IPS-20b (cell line): ENCODE data around the gene RANGAP1.

ENCODE experiments used
- H3K27ac ChIP-seq: one replicate; pipeline ENCODE4 v1.5.1; 2013; ENCODE audit warnings: low read length
- H3K27me3 ChIP-seq: 2 replicates; pipeline ENCODE4 v1.6.1; 2013; ENCODE audit warnings: mild to moderate bottlenecking, low read length, inconsistent platforms; ENCODE audit not compliant: insufficient read depth
- H3K36me3 ChIP-seq: 2 replicates; pipeline ENCODE4 v1.6.1; 2013; ENCODE audit warnings: low read depth, mild to moderate bottlenecking, inconsistent platforms, low read length, moderate library complexity; ENCODE audit not compliant: insufficient read depth
- H3K4me1 ChIP-seq: 2 replicates; pipeline ENCODE4 v1.6.1; 2013; ENCODE audit warnings: mild to moderate bottlenecking, control low read depth, inconsistent platforms, low read length, moderate library complexity; ENCODE audit not compliant: insufficient read depth
- H3K4me3 ChIP-seq: 2 replicates; pipeline ENCODE4 v1.5.1; 2013; ENCODE audit warnings: mild to moderate bottlenecking, low read length, inconsistent platforms
- H3K9ac ChIP-seq: 2 replicates; pipeline ENCODE4 v1.6.1; 2013; ENCODE audit warnings: low read depth, mild to moderate bottlenecking, inconsistent platforms, low read length, moderate library complexity
- H3K9me3 ChIP-seq: 2 replicates; pipeline ENCODE4 v1.6.1; 2013; ENCODE audit warnings: mild to moderate bottlenecking, low read depth, low read length, inconsistent platforms; ENCODE audit not compliant: insufficient read depth

The RANGAP1 gene

GRCh38 chr22:41239443-41240128 lies 46.4 kb downstream of the RANGAP1 start:
- H3K9me3 ChIP-seq: no peaks in the 10 kb centered on the region
- no peak overlapping the region for H3K4me3 ChIP-seq
- H3K36me3 ChIP-seq: no peaks in the 10 kb centered on the region
- H3K27me3 ChIP-seq: no peaks in the 10 kb centered on the region
- no peak overlapping the region for H3K27ac ChIP-seq
- H3K9ac ChIP-seq: no peak overlapping the region
- H3K4me1 ChIP-seq: no peaks in the 10 kb centered on the region

DNA sequence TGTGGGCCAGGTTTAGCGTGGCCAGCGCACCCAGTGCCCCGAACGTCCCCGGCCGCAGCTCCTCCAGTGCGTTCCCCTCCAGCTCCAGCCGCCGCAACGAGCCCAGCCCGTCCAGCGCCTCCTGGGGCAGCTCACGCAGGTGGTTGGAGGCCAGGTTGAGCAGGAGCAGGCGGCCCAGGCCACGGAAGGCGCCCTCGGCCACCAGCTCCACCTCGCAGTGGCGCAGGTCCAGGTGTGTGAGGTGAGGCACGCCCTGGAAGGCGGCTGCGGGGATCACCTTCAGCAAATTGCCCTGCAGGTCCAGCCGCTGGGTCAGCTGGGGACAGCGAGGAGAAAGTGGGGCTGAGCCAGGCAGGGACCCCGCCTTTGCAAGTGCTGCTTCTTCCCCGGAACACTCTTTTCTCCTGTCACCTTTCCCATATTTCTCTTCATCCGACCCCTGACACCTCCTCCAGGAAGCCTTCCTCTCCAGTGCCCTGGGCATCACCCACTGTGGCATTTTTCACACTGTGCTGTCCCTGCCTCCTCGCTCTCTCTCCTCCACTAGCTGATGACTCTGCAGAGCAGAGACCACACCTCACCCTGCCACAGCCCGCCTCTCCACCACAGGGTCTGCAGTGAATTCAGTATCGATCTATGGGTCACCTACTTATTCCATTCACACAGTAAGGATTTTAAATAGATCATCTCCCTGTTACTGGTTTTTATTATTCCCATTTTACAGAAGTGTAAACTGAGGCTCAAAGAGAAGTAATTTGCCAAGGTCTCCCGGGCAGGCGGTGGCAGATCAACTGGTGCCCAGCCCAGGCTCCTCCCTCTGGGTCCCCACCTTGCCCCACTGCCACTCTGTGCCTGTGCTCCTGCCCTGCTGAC lies 47.2 kb downstream of the RANGAP1 start:
- Histone ChIP-seq H3K36me3 (no peaks in the 10 kb centered on the region), H3K9me3 (no peaks in the 10 kb centered on the region), H3K9ac (no peak overlapping the region; the same call in 1 of the 2 replicates), H3K4me3 (no peak overlapping the region), H3K27me3 (no peaks in the 10 kb centered on the region), H3K27ac (no peak overlapping the region), H3K4me1 (no peaks in the 10 kb centered on the region)

GRCh38 chr22:41237707-41238569 lies 48.0 kb downstream of the RANGAP1 start:
- peak overlapping the region; percentile 54; the same call in 1 of the 2 replicates for H3K4me3 ChIP-seq
- H3K9ac ChIP-seq: peak overlapping the region; percentile 27; the same call in 1 of the 2 replicates

DNA sequence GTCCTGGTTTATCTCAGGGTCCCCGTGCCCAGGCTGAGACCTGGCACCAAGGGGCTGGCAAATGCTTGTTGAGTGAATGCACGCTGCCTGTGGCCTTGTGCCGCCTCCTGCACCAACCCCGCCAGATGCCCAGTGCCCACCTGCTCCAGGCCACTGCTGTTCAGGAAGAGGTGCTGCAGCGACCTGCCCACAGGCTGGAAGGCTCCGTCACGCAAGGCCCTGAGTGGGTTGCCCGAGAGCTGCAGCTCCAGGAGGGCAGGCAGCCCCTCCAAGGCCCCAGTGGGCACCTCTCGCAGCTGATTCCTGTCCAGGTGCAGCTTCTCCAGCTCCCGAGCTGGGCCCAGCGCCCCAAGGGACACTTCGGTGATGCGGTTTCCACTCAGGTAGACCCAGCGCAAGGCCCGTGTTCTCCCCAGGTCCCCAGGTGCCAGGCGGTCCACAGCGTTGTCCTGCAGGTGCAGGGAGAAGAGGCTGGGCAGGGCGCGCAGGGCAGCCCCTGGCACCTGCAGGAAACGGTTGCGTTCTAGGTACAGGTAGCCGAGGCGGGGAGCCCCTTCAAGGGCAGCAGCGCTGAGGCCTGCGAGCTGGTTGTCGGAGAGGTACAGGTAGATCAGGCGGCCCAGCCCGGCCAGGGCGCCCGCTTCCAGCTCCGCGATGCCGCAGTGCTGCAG lies 48.8 kb downstream of the RANGAP1 start:
- Histone ChIP-seq H3K36me3 (no peaks in the 10 kb centered on the region), H3K27me3 (no peaks in the 10 kb centered on the region), H3K27ac (no peak overlapping the region), H3K9me3 (no peaks in the 10 kb centered on the region), H3K4me3 (peak overlapping the region; percentile 54; the same call in 1 of the 2 replicates), H3K4me1 (no peaks in the 10 kb centered on the region), H3K9ac (no peak overlapping the region)

More at GRCh38 chr22:41237707-41238569, 48.0 kb downstream of the RANGAP1 start:
- H3K27ac ChIP-seq: no peak overlapping the region
- H3K9me3 ChIP-seq: no peaks in the 10 kb centered on the region
- H3K27me3 ChIP-seq: no peaks in the 10 kb centered on the region
- H3K4me1 ChIP-seq: no peaks in the 10 kb centered on the region
- H3K36me3 ChIP-seq: no peaks in the 10 kb centered on the region

GRCh38 chr22:41234815-41235695 lies 50.9 kb downstream of the RANGAP1 start:
- Histone ChIP-seq H3K4me3 (no peak overlapping the region), H3K27ac (no peak overlapping the region), H3K27me3 (no peaks in the 10 kb centered on the region), H3K36me3 (peaks cover 7% of the 10 kb centered on the region), H3K9ac (no peak overlapping the region), H3K4me1 (no peaks in the 10 kb centered on the region), H3K9me3 (no peaks in the 10 kb centered on the region)

GRCh38 chr22:41231369-41231768 lies 54.6 kb downstream of the RANGAP1 start:
- no peak overlapping the region for H3K27ac ChIP-seq
- H3K9ac ChIP-seq: no peak overlapping the region
- H3K27me3 ChIP-seq: no peaks in the 10 kb centered on the region
- H3K36me3 ChIP-seq: peaks cover 31% of the 10 kb centered on the region
- no peak overlapping the region for H3K4me3 ChIP-seq
- no peaks in the 10 kb centered on the region for H3K9me3 ChIP-seq
- no peaks in the 10 kb centered on the region for H3K4me1 ChIP-seq

DNA sequence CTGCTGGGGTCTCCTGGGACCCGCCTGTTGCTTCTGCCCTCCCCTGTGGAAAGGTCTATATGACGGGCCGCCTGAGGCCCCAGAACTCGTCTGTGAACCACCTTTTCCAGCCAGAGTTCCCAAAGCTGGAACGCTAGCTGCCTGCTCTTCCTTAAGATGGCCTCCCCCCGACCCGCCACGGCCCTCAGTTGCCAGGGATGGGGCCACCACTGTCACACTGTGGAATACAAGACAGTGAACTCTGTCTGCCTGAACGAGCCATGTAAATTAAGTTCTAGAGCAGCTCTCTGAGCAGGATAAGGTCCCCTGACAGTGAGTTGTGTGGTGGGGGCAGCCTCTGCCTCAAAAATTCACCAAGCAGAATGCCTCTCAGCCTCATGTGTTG lies 55.6 kb downstream of the RANGAP1 start:
- H3K27ac ChIP-seq: no peak overlapping the region
- H3K36me3 ChIP-seq: peaks cover 39% of the 10 kb centered on the region
- H3K4me1 ChIP-seq: no peaks in the 10 kb centered on the region
- H3K9me3 ChIP-seq: no peaks in the 10 kb centered on the region
- no peak overlapping the region for H3K9ac ChIP-seq
- H3K4me3 ChIP-seq: no peak overlapping the region
- no peaks in the 10 kb centered on the region for H3K27me3 ChIP-seq

- Histone ChIP-seq H3K36me3 (peaks cover 45% of the 10 kb centered on the region), H3K9me3 (no peaks in the 10 kb centered on the region), H3K27me3 (no peaks in the 10 kb centered on the region), H3K4me3 (no peak overlapping the region), H3K27ac (no peak overlapping the region), H3K9ac (no peak overlapping the region), H3K4me1 (no peaks in the 10 kb centered on the region)
Measured at GRCh38 chr22:41229730-41230400, 56.1 kb downstream of the RANGAP1 start.

- H3K9ac ChIP-seq: no peak overlapping the region
- H3K27ac ChIP-seq: no peak overlapping the region
- H3K27me3 ChIP-seq: no peaks in the 10 kb centered on the region
- H3K4me3 ChIP-seq: no peak overlapping the region
- no peaks in the 10 kb centered on the region for H3K4me1 ChIP-seq
- H3K36me3 ChIP-seq: peaks cover 51% of the 10 kb centered on the region
- no peaks in the 10 kb centered on the region for H3K9me3 ChIP-seq
Measured at GRCh38 chr22:41229215-41229614, 56.8 kb downstream of the RANGAP1 start.
